Measurements from ENCODE around the gene PLTP. TPM values are rescaled to one million over a fixed set of nuclear protein-coding genes. Genes with fewer than 3 reads are reported as not detected.

PLTP gene
- total RNA-seq, 5 donors from 2014 or later (not counting 1 experiment from before 2014, with no cell fraction given), result 0.35 to 1.7 (median 1.4) TPM; not detected in 1

DNA sequence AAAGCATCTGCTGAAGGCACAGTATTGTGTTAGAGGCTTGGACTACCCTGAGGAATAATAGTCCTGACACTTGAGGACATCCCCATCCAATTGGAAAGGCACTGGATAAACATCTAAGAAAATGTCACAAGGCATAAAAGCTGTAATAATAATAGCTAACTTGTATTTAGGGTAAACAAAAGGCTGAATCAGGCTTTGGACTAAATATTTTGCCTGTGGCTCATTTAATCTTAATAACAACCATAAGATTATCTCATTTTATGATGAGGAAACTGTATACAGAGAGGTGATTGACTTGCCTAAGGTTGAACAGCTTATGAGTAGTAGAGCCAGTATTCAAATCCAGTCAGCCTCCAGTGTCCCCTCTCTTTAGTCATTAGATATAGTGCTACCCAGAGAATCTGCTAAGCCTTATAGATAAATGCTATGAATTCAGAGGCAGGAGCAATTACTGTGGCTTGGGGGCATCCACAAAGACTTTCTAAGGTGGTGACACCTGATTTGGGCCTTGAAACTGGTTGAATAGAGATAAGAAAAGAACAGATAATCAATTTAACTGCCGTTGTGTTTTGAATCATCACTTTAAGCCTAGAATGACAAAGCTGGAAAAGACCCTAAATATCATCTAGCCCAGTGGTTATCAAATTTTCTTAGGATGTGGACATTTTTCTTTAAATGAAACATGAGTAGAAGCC, 38.4 kb downstream of the PLTP start:
- peaks cover 17% of the 10 kb centered on the region for H3K36me3 Mint-ChIP-seq
- H3K4me3 ChIP-seq (ENCODE audit: control insufficient read depth in 1 of 2, extremely low read depth in 1 of 2, low read length in 1 of 2), result no peak overlapping the region
- no peaks in the 10 kb centered on the region for H3K4me1 Mint-ChIP-seq
- POLR2A ChIA-PET, result no interaction called here
- no peak overlapping the region for H3K27ac ChIP-seq (ENCODE audit: low read length)
- H3K27me3 ChIP-seq (replicated peaks in 1 of 2; ENCODE audit: control insufficient read depth in 2 of 2, extremely low read depth in 1 of 2, insufficient read depth in 2 of 2, low read length in 1 of 2), result no peaks in the 10 kb centered on the region
- no peaks in the 10 kb centered on the region for H3K27me3 Mint-ChIP-seq
- peaks cover 12 to 19% of the 10 kb centered on the region in 2 donors for H3K36me3 ChIP-seq (ENCODE audit: control insufficient read depth in 2 of 2, extremely low read depth in 1 of 2, insufficient read depth in 1 of 2, low read length in 1 of 2)
- CTCF ChIA-PET, result no interaction called here
- no CpG with 5 or more reads among the region's 1 CpG for WGBS (ENCODE audit: insufficient coverage)
- H3K9me3 Mint-ChIP-seq, result no peaks in the 10 kb centered on the region
- H3K9me3 ChIP-seq, result no peaks in the 10 kb centered on the region
- ATAC-seq (replicated peaks in 1 of 4) (no peak), DNase-seq (no peak)
- H3K4me3 Mint-ChIP-seq, result no peak overlapping the region
- H3K27ac Mint-ChIP-seq, result no peak overlapping the region
- no peaks in the 10 kb centered on the region for H3K4me1 ChIP-seq (ENCODE audit: control insufficient read depth in 1 of 2, extremely low read depth in 1 of 2, insufficient read depth in 2 of 2, low read length in 2 of 2)

DNA sequence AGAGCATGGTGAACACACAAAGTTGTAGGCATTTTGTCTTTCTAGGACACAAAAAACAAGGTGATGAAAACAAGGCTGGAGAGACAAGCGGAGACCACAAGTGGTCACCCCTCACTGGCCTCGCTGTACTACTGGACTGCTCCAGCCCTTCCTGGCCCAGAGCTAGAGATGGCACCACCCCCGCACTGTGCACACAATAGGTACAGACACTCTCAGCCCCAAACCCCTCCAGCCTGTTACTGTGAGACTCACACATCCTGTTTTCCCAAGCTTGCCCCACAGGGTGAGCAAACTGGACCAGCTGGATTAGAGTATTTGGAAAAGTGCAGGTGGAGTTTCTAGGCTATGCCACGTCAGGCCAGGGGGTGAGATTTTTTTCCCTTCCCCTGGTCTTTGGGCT, 39.3 kb downstream of the PLTP start:
- no peaks in the 10 kb centered on the region for H3K9me3 ChIP-seq
- H3K4me1 ChIP-seq (ENCODE audit: control insufficient read depth in 1 of 2, extremely low read depth in 1 of 2, insufficient read depth in 2 of 2, low read length in 2 of 2), result no peaks in the 10 kb centered on the region
- WGBS (ENCODE audit: insufficient coverage), result 100% methylated on average over 2 of the region's 4 CpGs
- CTCF ChIA-PET, result no interaction called here
- POLR2A ChIA-PET, result no interaction called here
- Mint-ChIP-seq H3K4me3 (no peak overlapping the region), H3K36me3 (peaks cover 17% of the 10 kb centered on the region), H3K27ac (no peak overlapping the region), H3K9me3 (no peaks in the 10 kb centered on the region), H3K4me1 (no peaks in the 10 kb centered on the region), H3K27me3 (no peaks in the 10 kb centered on the region)
- no peak overlapping the region for H3K4me3 ChIP-seq (ENCODE audit: control insufficient read depth in 1 of 2, extremely low read depth in 1 of 2, low read length in 1 of 2)
- no peak for ATAC-seq (replicated peaks in 1 of 4)
- DNase-seq, result no peak
- H3K27me3 ChIP-seq (replicated peaks in 1 of 2; ENCODE audit: control insufficient read depth in 2 of 2, extremely low read depth in 1 of 2, insufficient read depth in 2 of 2, low read length in 1 of 2), result no peaks in the 10 kb centered on the region
- peaks cover 10 to 12% of the 10 kb centered on the region in 2 donors for H3K36me3 ChIP-seq (ENCODE audit: control insufficient read depth in 2 of 2, extremely low read depth in 1 of 2, insufficient read depth in 1 of 2, low read length in 1 of 2)
- no peak overlapping the region for H3K27ac ChIP-seq (ENCODE audit: low read length)

DNA sequence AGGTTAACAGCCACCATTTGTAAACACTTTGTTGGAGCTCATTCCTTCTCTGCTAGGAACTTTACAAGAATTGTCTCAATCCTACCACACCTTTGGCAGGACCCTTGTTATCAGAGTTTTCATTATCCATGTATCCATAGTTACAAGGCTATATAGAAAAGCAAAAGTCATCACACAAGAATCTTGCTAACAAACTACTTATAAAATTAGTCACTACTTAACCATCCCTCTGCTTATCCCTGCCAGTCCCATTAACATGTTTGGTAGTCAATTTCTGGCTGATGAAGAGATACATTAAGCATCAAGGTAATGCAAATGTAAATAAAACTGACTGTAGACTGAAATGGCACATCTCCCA, 44.2 kb downstream of the PLTP start:
- H3K4me3 Mint-ChIP-seq, result no peak overlapping the region
- H3K27ac Mint-ChIP-seq, result no peak overlapping the region
- ChIA-PET CTCF (no interaction called here), POLR2A (interaction anchor here in 1 of 2 donors (0.6 kb wide), 1 partner anchor 30 kb away, joined by 3 read pairs; no protein-coding TSS in a partner anchor)
- H3K4me3 ChIP-seq (ENCODE audit: control insufficient read depth in 1 of 2, extremely low read depth in 1 of 2, low read length in 1 of 2), result no peak overlapping the region
- H3K27ac ChIP-seq (ENCODE audit: low read length), result no peak overlapping the region
- H3K9me3 ChIP-seq, result no peaks in the 10 kb centered on the region
- no peak for ATAC-seq (replicated peaks in 1 of 4)
- H3K4me1 Mint-ChIP-seq, result peaks cover 0 to 2% (median 0%) of the 10 kb centered on the region in 3 donors
- no peaks in the 10 kb centered on the region for H3K9me3 Mint-ChIP-seq
- H3K36me3 ChIP-seq (ENCODE audit: control insufficient read depth in 2 of 2, extremely low read depth in 1 of 2, insufficient read depth in 1 of 2, low read length in 1 of 2), result peaks cover 0 to 6% of the 10 kb centered on the region in 2 donors
- no peaks in the 10 kb centered on the region for H3K27me3 Mint-ChIP-seq
- DNase-seq, result no peak
- peaks cover 7% of the 10 kb centered on the region for H3K36me3 Mint-ChIP-seq
- H3K4me1 ChIP-seq (ENCODE audit: control insufficient read depth in 1 of 2, extremely low read depth in 1 of 2, insufficient read depth in 2 of 2, low read length in 2 of 2), result no peaks in the 10 kb centered on the region
- no peaks in the 10 kb centered on the region for H3K27me3 ChIP-seq (replicated peaks in 1 of 2; ENCODE audit: control insufficient read depth in 2 of 2, extremely low read depth in 1 of 2, insufficient read depth in 2 of 2, low read length in 1 of 2)

DNA sequence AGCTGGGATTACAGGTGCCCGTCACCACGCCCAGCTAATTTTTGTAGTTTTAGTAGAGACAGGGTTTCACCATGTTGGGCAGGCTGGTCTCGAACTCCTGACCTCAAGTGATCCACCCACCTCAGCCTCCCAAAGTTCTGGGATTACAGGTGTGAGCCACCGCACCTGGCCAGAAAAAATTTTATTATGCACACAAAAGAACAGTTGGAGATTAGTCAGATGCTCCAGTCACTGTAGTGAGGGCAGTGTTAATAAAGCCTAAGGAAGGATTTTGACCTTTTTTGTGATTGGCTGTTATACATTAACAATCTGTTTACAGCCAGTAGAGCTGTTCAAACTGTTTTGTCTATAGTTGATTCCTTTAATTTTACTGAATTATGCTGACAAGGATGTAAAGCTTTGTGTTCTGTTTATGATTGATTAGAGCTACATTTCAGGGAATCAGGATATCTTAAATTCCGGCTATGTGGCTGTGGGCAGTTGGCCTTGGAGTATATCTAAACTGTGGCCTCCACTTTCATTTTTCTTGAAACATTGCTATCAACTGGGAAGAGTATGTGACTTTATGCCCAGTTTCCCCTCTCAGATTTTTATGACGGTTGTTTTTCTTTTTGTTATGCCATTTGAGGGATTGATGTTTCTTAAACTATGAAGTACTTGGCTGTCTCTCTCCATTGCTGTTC, 44.7 kb downstream of the PLTP start:
- Mint-ChIP-seq H3K27ac (no peak overlapping the region), H3K9me3 (no peaks in the 10 kb centered on the region), H3K27me3 (no peaks in the 10 kb centered on the region), H3K4me3 (no peak overlapping the region), H3K4me1 (peaks cover 0 to 2% (median 0%) of the 10 kb centered on the region in 3 donors), H3K36me3 (peaks cover 4% of the 10 kb centered on the region)
- no peak for ATAC-seq (replicated peaks in 1 of 4)
- H3K9me3 ChIP-seq, result no peaks in the 10 kb centered on the region
- H3K27me3 ChIP-seq (replicated peaks in 1 of 2; ENCODE audit: control insufficient read depth in 2 of 2, extremely low read depth in 1 of 2, insufficient read depth in 2 of 2, low read length in 1 of 2), result no peaks in the 10 kb centered on the region
- no peak overlapping the region for H3K27ac ChIP-seq (ENCODE audit: low read length)
- no peak for DNase-seq
- H3K36me3 ChIP-seq (ENCODE audit: control insufficient read depth in 2 of 2, extremely low read depth in 1 of 2, insufficient read depth in 1 of 2, low read length in 1 of 2), result peaks cover 0 to 6% of the 10 kb centered on the region in 2 donors
- ChIA-PET POLR2A (interaction anchor here in 1 of 2 donors (0.6 kb wide), 1 partner anchor 683 kb away, joined by 3 read pairs; no protein-coding TSS in a partner anchor), CTCF (no interaction called here)
- H3K4me1 ChIP-seq (ENCODE audit: control insufficient read depth in 1 of 2, extremely low read depth in 1 of 2, insufficient read depth in 2 of 2, low read length in 2 of 2), result no peaks in the 10 kb centered on the region
- no peak overlapping the region for H3K4me3 ChIP-seq (ENCODE audit: control insufficient read depth in 1 of 2, extremely low read depth in 1 of 2, low read length in 1 of 2)
- no CpG with 5 or more reads among the region's 6 CpGs for WGBS (ENCODE audit: insufficient coverage)

DNA sequence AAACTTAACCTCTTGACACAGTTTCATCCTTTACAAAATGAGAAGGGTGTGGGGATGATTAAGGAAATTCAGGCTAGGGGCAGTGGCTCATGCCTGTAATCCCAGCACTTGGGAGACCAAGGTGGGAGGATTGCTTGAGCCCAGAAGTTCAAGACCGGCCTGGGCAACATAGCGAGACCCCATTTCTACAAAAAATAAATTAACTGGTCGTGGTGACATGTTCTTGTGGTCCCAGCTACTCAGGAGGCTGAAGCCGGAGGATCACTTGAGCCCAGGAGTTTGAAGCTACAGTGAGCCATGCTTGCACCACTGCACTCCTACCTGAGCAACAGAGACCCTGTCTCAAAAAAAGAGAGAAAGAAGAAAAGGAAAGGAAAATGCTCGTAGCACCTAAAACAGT, 45.5 kb downstream of the PLTP start:
- ATAC-seq (replicated peaks in 1 of 4) (no peak), DNase-seq (no peak)
- WGBS (ENCODE audit: insufficient coverage), result 100% methylated on average over 1 of the region's 5 CpGs
- Mint-ChIP-seq H3K36me3 (peaks cover 3% of the 10 kb centered on the region), H3K4me1 (peaks cover 0 to 2% (median under 1%) of the 10 kb centered on the region in 3 donors), H3K4me3 (no peak overlapping the region), H3K27me3 (no peaks in the 10 kb centered on the region), H3K27ac (no peak overlapping the region), H3K9me3 (no peaks in the 10 kb centered on the region)
- CTCF ChIA-PET, result no interaction called here
- H3K27me3 ChIP-seq (replicated peaks in 1 of 2; ENCODE audit: control insufficient read depth in 2 of 2, extremely low read depth in 1 of 2, insufficient read depth in 2 of 2, low read length in 1 of 2), result no peaks in the 10 kb centered on the region
- no peak overlapping the region for H3K4me3 ChIP-seq (ENCODE audit: control insufficient read depth in 1 of 2, extremely low read depth in 1 of 2, low read length in 1 of 2)
- no peaks in the 10 kb centered on the region for H3K4me1 ChIP-seq (ENCODE audit: control insufficient read depth in 1 of 2, extremely low read depth in 1 of 2, insufficient read depth in 2 of 2, low read length in 2 of 2)
- H3K36me3 ChIP-seq (ENCODE audit: control insufficient read depth in 2 of 2, extremely low read depth in 1 of 2, insufficient read depth in 1 of 2, low read length in 1 of 2), result peaks cover 0 to 6% of the 10 kb centered on the region in 2 donors
- POLR2A ChIA-PET, result no interaction called here
- no peak overlapping the region for H3K27ac ChIP-seq (ENCODE audit: low read length)
- H3K9me3 ChIP-seq, result no peaks in the 10 kb centered on the region

DNA sequence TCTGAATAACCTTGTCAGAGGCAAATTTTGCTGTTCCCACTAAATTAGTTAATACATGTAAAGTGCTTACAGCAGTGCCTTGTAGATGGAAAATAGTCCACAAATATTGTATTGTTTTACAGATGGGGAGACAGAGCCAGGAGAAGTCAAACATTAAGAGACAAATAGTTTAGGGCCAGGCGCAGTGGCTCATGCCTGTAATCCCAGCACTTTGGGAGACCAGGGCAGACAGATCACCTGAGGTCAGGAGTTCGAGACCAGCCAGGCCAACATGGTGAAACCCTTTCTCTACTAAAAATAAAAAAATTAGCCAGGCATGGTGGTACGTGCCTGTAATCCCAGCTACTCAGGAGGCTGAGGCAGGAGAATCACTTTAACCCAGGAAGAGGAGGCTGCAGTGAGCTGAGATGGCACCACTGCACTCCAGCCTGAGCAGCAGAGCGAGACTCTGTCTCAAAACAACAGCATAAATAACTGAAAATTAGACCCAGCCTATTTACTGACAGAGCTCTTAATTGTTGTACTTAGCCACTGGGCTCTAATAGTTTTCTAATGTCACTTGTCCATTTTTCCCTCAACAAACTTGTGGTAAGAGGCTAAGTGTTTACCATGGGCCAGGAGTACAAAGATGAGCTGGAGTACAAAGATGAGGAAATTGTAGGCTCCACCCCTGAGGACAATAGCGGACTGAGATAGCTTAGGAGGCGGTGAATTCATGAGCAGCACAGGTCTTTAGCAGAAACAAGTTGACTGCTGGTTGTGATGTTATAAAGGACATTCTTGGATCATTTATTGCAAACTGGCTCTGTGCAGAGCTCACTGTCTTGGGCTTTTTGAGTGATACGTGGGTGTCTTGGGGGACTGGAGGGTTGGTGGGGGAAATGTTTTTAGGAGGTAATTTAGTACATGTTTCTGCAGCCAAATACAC, 48.1 kb downstream of the PLTP start:
- 100% methylated on average over 4 of the region's 7 CpGs for WGBS (ENCODE audit: insufficient coverage)
- Histone ChIP-seq H3K27ac (ENCODE audit: low read length) (no peak overlapping the region), H3K9me3 (no peaks in the 10 kb centered on the region), H3K27me3 (replicated peaks in 1 of 2; ENCODE audit: control insufficient read depth in 2 of 2, extremely low read depth in 1 of 2, insufficient read depth in 2 of 2, low read length in 1 of 2) (no peaks in the 10 kb centered on the region), H3K36me3 (ENCODE audit: control insufficient read depth in 2 of 2, extremely low read depth in 1 of 2, insufficient read depth in 1 of 2, low read length in 1 of 2) (no peaks in the 10 kb centered on the region), H3K4me3 (ENCODE audit: control insufficient read depth in 1 of 2, extremely low read depth in 1 of 2, low read length in 1 of 2) (no peak overlapping the region), H3K4me1 (ENCODE audit: control insufficient read depth in 1 of 2, extremely low read depth in 1 of 2, insufficient read depth in 2 of 2, low read length in 2 of 2) (no peaks in the 10 kb centered on the region)
- Mint-ChIP-seq H3K27me3 (no peaks in the 10 kb centered on the region), H3K4me3 (no peak overlapping the region), H3K4me1 (peaks cover 5 to 19% (median 14%) of the 10 kb centered on the region in 3 donors), H3K27ac (no peak overlapping the region), H3K36me3 (peaks cover 9% of the 10 kb centered on the region), H3K9me3 (no peaks in the 10 kb centered on the region)
- no peak for ATAC-seq (replicated peaks in 1 of 4)
- ChIA-PET POLR2A (interaction anchor here in 1 of 2 donors (0.6 kb wide), 1 partner anchor 660 kb away, joined by 4 read pairs; no protein-coding TSS in a partner anchor), CTCF (no interaction called here)
- DNase-seq, result no peak

All from T-cell (primary cell).